ENCODE results near the gene KREMEN2. TPM values are rescaled to one million over a fixed set of nuclear protein-coding genes. Genes with fewer than 3 reads are reported as not detected.

The KREMEN2 gene
- total and polyA plus RNA-seq, 2 of the 13 experiments (the other 11 are each of a cell fraction or from before 2014, with no cell fraction given) = 0.48 to 1.2 TPM

- TF ChIP-seq ZNF691 (CRISPR knock-in tag; IDR thresholded peaks at IDR 0.05; ENCODE audit: borderline replicate concordance, low read depth) (no peak), NR2F1 (CRISPR knock-in tag; IDR thresholded peaks at IDR 0.05) (no peak), ZNF746 (CRISPR knock-in tag; IDR thresholded peaks at IDR 0.05) (peak; percentile 26; the same call in 1 of the 2 replicates), ZBTB38 (CRISPR knock-in tag; IDR thresholded peaks at IDR 0.05) (no peak), REXO4 (CRISPR knock-in tag; IDR thresholded peaks at IDR 0.05; ENCODE audit: borderline replicate concordance) (no peak), ZNF557 (CRISPR knock-in tag; IDR thresholded peaks at IDR 0.05) (no peak), TOE1 (CRISPR knock-in tag; IDR thresholded peaks at IDR 0.05) (no peak), MBD4 (IDR thresholded peaks at IDR 0.05; ENCODE audit: borderline replicate concordance, low read length) (no peak), RFXAP (CRISPR knock-in tag; IDR thresholded peaks at IDR 0.05; ENCODE audit: borderline replicate concordance) (no peak), ZNF792 (CRISPR knock-in tag; IDR thresholded peaks at IDR 0.05) (no peak), HNF4G (IDR thresholded peaks at IDR 0.05; ENCODE audit: borderline replicate concordance, low read depth, low read length) (peak; percentile 21; the same call in 1 of the 2 replicates), HNF4G (CRISPR knock-in tag; IDR thresholded peaks at IDR 0.05; ENCODE audit: borderline replicate concordance, low read depth) (peak; percentile 22; the same call in 1 of the 2 replicates), BRCA1 (CRISPR knock-in tag; IDR thresholded peaks at IDR 0.05) (no peak), ZNF10 (CRISPR knock-in tag; IDR thresholded peaks at IDR 0.05; ENCODE audit: borderline replicate concordance, low read depth) (no peak), ZBTB7A (CRISPR knock-in tag; IDR thresholded peaks at IDR 0.05) (peak; percentile 42; the same call in 1 of the 2 replicates), ZNF660 (CRISPR knock-in tag; IDR thresholded peaks at IDR 0.05; ENCODE audit: borderline replicate concordance, low read depth) (no peak), ZSCAN22 (CRISPR knock-in tag; IDR thresholded peaks at IDR 0.05) (no peak), FOXP1 (IDR thresholded peaks at IDR 0.05) (no peak), FOXP1 (CRISPR knock-in tag; IDR thresholded peaks at IDR 0.05) (no peak), GPBP1L1 (CRISPR knock-in tag; IDR thresholded peaks at IDR 0.05) (no peak), MXI1 (IDR thresholded peaks at IDR 0.05; ENCODE audit: borderline replicate concordance, low read depth, low read length) (0 out of 3 replicates have a peak, but pooled peaks have one; percentile 38), CHD2 (IDR thresholded peaks at IDR 0.05; ENCODE audit: low read depth, low read length) (no peak), ZNF20 (CRISPR knock-in tag; IDR thresholded peaks at IDR 0.05) (0 out of 2 replicates have a peak, but pooled peaks have one; percentile 70), NR2C2 (CRISPR knock-in tag; IDR thresholded peaks at IDR 0.05; ENCODE audit: borderline replicate concordance) (peak; percentile 92), ZNF354B (CRISPR knock-in tag; IDR thresholded peaks at IDR 0.05) (no peak), GFI1 (CRISPR knock-in tag; IDR thresholded peaks at IDR 0.05; ENCODE audit: borderline replicate concordance) (peak; percentile 39; the same call in 1 of the 2 replicates), XRCC5 (optimal IDR thresholded peaks at IDR 0.05; ENCODE audit: low read length) (no peak), ETV5 (CRISPR knock-in tag; IDR thresholded peaks at IDR 0.05; ENCODE audit: borderline replicate concordance) (peak; percentile 81; the same call in 1 of the 2 replicates), ZNF550 (CRISPR knock-in tag; IDR thresholded peaks at IDR 0.05; ENCODE audit: borderline replicate concordance) (no peak), IRF1 (CRISPR knock-in tag; IDR thresholded peaks at IDR 0.05; ENCODE audit: low read depth) (no peak)
Measured at GRCh38 chr16:2981177-2981898, 17.3 kb downstream of the KREMEN2 start (continued).

Measured in HepG2 (cell line).